Measurements from ENCODE around the gene SPI1.

SPI1 gene

DNA sequence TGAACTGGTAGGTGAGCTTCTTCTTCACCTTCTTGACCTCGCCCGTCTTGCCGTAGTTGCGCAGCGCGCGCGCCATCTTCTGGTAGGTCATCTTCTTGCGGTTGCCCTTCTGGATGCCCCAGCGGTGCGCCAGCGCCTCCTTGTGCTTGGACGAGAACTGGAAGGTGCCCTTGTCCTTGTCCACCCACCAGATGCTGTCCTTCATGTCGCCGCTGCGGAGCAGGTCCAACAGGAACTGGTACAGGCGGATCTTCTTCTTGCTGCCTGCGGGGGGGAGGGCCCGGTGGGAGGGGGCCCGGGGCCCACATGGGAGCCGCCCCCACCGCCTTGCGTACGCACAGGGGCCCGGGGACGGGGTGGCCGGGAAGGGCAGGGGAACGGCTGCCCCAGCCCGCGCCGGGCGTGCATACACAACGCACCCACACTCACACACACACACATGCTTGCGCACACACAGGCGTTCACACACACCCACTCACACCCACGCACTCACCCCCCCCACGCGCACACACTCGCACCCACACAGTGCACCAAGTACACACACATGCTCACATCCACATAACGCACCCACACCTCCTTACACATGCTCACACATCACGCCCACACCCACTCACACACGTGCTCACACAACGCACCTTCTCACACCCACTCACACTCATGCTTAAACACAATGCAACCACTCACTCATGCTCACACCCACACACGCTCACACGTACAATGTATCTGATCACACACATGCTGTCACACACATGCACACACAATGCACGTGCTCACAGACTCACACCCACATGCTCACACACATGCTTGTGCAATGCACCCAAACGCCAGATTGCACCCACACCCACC lies 22.8 kb downstream of the SPI1 start:
- peak overlapping the region; percentile 71 for H3K27ac ChIP-seq
- no peak for TF ChIP-seq ZFX (IDR thresholded peaks at IDR 0.05; ENCODE audit: borderline replicate concordance)
- TF ChIP-seq CTCF (IDR thresholded peaks at IDR 0.05), result peak; percentile 99

DNA sequence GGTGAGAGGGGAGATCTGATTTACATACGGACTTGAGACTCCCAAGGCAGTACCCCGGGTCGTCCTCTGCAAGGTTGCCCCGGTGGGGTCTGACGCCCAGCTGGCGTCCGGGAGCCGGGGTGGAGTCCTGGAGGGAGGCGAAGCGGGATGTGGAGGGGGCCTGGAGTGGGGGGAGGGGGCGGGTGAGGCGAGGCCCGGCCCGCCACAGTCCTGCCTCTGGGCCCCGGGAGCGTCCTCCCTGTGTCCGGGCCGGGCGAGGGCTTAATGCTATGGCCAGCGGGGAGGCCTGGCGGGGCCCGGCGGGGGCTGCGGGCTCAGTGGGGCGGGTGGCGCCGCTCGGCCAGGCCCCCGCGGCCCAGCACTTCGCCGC lies 23.4 kb downstream of the SPI1 start:
- peak overlapping the region; percentile 71 for H3K27ac ChIP-seq
- TF ChIP-seq ZFX (IDR thresholded peaks at IDR 0.05; ENCODE audit: borderline replicate concordance), result no peak
- no peak for TF ChIP-seq CTCF (IDR thresholded peaks at IDR 0.05)

DNA sequence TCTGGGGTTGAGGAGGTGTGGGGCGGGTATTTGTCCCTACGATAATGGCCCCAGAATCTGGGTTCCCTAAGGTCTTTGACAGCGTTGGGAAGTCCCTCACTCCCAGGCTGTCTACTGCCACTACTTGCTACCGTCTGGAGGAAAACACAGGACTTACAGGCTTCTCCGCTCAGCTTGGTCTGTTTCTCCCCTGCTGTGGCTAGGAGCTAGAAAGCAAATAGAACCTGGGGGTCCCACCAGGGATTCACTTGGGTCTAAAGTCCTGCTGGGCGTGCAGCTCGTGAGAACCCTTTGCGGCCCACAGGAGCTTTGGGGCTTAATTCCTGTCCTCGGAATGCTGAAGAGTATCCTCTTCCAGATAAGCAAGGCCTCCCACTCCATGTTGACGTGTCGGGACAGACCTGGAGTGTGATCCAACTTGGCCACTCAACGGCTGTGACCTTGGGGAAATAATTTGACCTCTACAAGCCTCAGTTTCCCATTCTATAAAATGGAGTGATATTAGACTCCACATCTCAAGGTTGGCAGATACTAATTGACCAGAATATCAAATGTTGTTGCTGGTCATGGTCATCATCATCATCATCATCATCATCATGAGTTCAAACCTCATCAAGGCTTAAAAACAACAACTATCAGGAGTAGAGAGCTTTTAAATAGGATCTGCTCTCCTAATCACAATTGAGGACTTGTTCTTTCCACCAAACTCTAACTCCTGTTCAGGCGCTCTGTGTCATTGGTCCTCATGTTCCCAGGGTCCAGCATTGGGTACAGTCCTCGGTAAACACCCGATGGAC lies 24.2 kb downstream of the SPI1 start:
- no peak for TF ChIP-seq CTCF (IDR thresholded peaks at IDR 0.05)
- TF ChIP-seq ZFX (IDR thresholded peaks at IDR 0.05; ENCODE audit: borderline replicate concordance), result no peak
- H3K27ac ChIP-seq, result peak overlapping the region; percentile 71; the same call in 1 of the 2 replicates

GRCh38 chr11:47352556-47352955 lies 25.8 kb downstream of the SPI1 start, which contains the start of gene MYBPC3:
Gene MYBPC3 (minus strand): TSS chr11:47352702. CDS start chr11:47352647, 55 bp downstream.
- TF ChIP-seq CTCF (IDR thresholded peaks at IDR 0.05) (no peak), ZFX (IDR thresholded peaks at IDR 0.05; ENCODE audit: borderline replicate concordance) (no peak)

GRCh38 chr11:47351156-47352126 lies 26.9 kb downstream of the SPI1 start:
- TF ChIP-seq CTCF (IDR thresholded peaks at IDR 0.05) (no peak), ZFX (IDR thresholded peaks at IDR 0.05; ENCODE audit: borderline replicate concordance) (no peak)
- H3K27ac ChIP-seq, result no peak overlapping the region

More at GRCh38 chr11:47352556-47352955, 25.8 kb downstream of the SPI1 start, which contains the start of gene MYBPC3:
- H3K27ac ChIP-seq, result no peak within 1 kb of the TSS

- TF ChIP-seq CTCF (IDR thresholded peaks at IDR 0.05) (no peak), ZFX (IDR thresholded peaks at IDR 0.05; ENCODE audit: borderline replicate concordance) (no peak)
- no peak overlapping the region for H3K27ac ChIP-seq
These were observed 28.0 kb downstream of the SPI1 start for GRCh38 chr11:47350315-47350714.
